ENCODE results near the gene RANGRF. TPM values are rescaled to one million over a fixed set of nuclear protein-coding genes. Genes with fewer than 3 reads are reported as not detected.
A peak's percentile ranks its signal among the peaks of the same experiment; 100 is the strongest.

The RANGRF gene
- polyA plus RNA-seq, 1 experiment: 26.4 TPM

DNA sequence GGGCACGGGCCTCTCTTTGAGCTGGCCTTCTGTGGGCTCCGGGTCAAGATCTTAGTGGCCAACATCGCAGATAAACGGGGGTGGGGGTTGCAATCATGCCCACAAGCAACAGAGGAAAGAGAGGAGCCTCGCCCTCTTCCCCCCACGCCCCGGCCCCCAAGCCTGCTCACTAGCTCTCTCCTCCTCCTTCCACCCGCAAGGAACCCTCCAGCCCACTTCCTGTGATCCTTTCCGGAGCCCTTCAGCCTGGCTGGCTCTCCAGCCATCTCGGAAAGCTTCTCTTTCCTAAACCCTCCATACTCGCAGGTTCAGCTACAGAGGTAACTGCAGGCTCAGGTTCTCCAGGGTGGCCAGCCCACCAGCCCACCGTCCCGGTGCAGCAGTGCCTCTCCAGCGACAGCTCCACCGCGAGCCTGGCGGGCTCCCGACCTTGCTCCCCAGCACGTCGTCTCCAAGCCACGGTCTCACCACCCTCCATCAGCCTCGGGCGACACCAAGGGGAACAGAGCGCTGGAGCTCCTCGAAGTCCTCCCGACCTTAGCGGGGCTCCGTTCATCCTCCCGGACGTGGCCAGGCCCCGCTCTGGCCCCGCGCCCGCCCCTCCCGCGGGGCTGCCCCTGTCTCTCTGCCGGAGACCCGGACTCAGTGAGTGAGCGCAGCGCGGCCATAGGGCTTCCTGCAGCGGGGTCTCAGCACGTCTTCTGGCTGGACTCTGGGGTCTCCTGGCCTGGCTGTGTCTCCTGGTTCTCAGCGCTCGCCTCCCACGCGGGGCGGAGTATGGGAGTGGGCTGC is 38.2 kb downstream of the RANGRF start:
- TF ChIP-seq CTCF (IDR thresholded peaks at IDR 0.05; ENCODE audit: low read depth, low read length): no peak
- H3K27me3 ChIP-seq (ENCODE audit: control insufficient read depth, insufficient read depth, low read length): peaks cover 6% of the 10 kb centered on the region
- POLR2A ChIA-PET: interaction anchor here (0.9 to 2.2 kb wide), 2 partner anchors 8 to 49 kb away, joined by 3 to 6 read pairs; partner anchors contain the start of gene KRABD2
- no peaks in the 10 kb centered on the region; the same call in 1 of the 2 replicates for H3K9me3 ChIP-seq (ENCODE audit: control insufficient read depth, insufficient read depth, low read length)
- CTCF ChIA-PET: interaction anchor here (1.0 to 1.7 kb wide), 5 partner anchors 11 to 253 kb away, joined by 3 to 4 read pairs (median 3); no protein-coding TSS in a partner anchor
- no peak for DNase-seq (ENCODE audit: low read depth, low spot score)
- H3K4me3 ChIP-seq (ENCODE audit: low read depth, low read length): peak overlapping the region; percentile 56
- H3K27ac ChIP-seq (ENCODE audit: low read depth, low read length): no peak overlapping the region

DNA sequence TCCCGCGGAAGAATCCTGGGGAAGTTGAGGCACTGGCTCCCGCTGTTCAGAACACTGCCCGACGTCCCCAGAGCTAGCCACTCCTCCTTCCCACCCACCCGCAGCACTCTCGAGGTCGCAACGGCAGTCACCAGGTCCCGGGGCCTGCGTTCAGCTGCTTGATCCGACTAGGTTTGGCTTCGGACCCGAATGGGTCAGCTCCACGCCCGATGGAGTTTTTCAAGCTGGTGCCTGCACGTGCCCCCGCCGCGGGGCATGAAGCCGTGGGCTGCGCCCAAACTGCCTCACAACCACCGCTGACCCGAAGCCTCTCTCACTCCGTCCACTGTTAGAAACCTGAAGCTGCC is 38.8 kb downstream of the RANGRF start:
- TF ChIP-seq CTCF (IDR thresholded peaks at IDR 0.05; ENCODE audit: low read depth, low read length): no peak
- no peak for DNase-seq (ENCODE audit: low read depth, low spot score)
- Histone ChIP-seq H3K27me3 (ENCODE audit: control insufficient read depth, insufficient read depth, low read length) (peaks cover 5% of the 10 kb centered on the region), H3K4me3 (ENCODE audit: low read depth, low read length) (peak overlapping the region; percentile 56), H3K9me3 (ENCODE audit: control insufficient read depth, insufficient read depth, low read length) (no peaks in the 10 kb centered on the region; the same call in 1 of the 2 replicates), H3K27ac (ENCODE audit: low read depth, low read length) (no peak overlapping the region)
- ChIA-PET POLR2A (interaction anchor here (2.2 kb wide), 1 partner anchor 49 kb away, joined by 6 read pairs; the partner anchor contains the start of gene KRABD2), CTCF (interaction anchor here (1.0 to 1.7 kb wide), 3 partner anchors 11 to 33 kb away, joined by 3 to 4 read pairs (median 3); no protein-coding TSS in a partner anchor)

GRCh38 chr17:8332128-8332527 is 43.7 kb downstream of the RANGRF start:
- peaks cover 9% of the 10 kb centered on the region for H3K27me3 ChIP-seq (ENCODE audit: control insufficient read depth, insufficient read depth, low read length)
- no peak for DNase-seq (ENCODE audit: low read depth, low spot score)
- TF ChIP-seq CTCF (IDR thresholded peaks at IDR 0.05; ENCODE audit: low read depth, low read length): no peak
- no peak overlapping the region for H3K27ac ChIP-seq (ENCODE audit: low read depth, low read length)
- POLR2A ChIA-PET: no interaction called here
- CTCF ChIA-PET: no interaction called here
- no peak overlapping the region for H3K4me3 ChIP-seq (ENCODE audit: low read depth, low read length)
- H3K9me3 ChIP-seq (ENCODE audit: control insufficient read depth, insufficient read depth, low read length): no peaks in the 10 kb centered on the region

DNA sequence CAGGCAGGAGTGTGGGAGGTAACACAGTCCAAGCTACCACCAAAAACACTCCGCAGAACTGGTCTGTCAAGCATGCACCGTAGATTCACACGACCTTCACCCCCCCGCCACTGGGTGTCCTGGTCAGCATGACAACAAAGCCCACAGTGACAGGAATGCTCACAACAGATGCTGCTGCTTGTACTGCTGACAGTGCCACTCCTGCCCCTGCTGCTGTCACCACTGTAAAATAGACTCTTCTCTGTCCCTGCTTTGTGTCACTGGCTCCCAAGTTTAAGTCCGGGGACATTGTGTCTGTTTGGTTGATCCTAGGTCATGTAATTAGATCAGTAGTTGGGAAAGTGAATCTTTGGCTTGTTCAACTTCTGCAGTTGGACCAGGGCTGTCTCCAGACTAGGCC is 44.2 kb downstream of the RANGRF start:
- Histone ChIP-seq H3K27me3 (ENCODE audit: control insufficient read depth, insufficient read depth, low read length) (peaks cover 13% of the 10 kb centered on the region), H3K9me3 (ENCODE audit: control insufficient read depth, insufficient read depth, low read length) (no peaks in the 10 kb centered on the region), H3K4me3 (ENCODE audit: low read depth, low read length) (no peak overlapping the region), H3K27ac (ENCODE audit: low read depth, low read length) (no peak overlapping the region)
- no peak for TF ChIP-seq CTCF (IDR thresholded peaks at IDR 0.05; ENCODE audit: low read depth, low read length)
- ChIA-PET POLR2A (no interaction called here), CTCF (no interaction called here)
- DNase-seq (ENCODE audit: low read depth, low spot score): no peak

DNA sequence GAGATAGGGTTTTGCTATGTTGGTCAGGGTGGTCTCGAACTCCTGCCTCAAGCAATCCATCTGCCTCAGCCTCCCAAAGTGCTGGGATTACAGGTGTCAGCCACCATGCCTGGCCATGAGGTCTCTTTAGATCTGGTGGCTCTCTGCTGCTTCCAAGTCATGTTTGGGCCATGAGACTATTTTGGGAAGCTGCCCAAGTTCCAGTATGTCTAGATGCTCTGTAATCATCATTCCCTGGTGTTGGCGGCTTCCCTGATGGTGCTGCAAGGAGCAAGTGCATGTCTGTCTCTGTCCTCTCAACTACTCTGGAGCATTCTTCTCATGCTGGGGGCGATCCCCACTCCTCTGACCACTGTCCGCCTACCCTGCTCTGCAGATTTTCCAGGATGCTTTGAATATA is 44.8 kb downstream of the RANGRF start:
- ChIA-PET POLR2A (no interaction called here), CTCF (no interaction called here)
- no peak overlapping the region for H3K27ac ChIP-seq (ENCODE audit: low read depth, low read length)
- no peak for TF ChIP-seq CTCF (IDR thresholded peaks at IDR 0.05; ENCODE audit: low read depth, low read length)
- no peaks in the 10 kb centered on the region for H3K9me3 ChIP-seq (ENCODE audit: control insufficient read depth, insufficient read depth, low read length)
- DNase-seq (ENCODE audit: low read depth, low spot score): no peak
- peaks cover 17% of the 10 kb centered on the region for H3K27me3 ChIP-seq (ENCODE audit: control insufficient read depth, insufficient read depth, low read length)
- H3K4me3 ChIP-seq (ENCODE audit: low read depth, low read length): no peak overlapping the region

All from AG04450 (cell line).